DMS53 treated with DMSO at 0.1 percent for 48 hours (cell line): ENCODE measurements around the gene SMPD1.

ENCODE experiments used
- DNase-seq: peaks from one replicate; lab custom pipeline; 2025; ENCODE audit not compliant: unreplicated experiment; lab: John Stamatoyannopoulos, UW

SMPD1 gene

GRCh38 chr11:6389905-6390717 lies at the start of gene SMPD1:
Gene SMPD1, plus strand, starts transcription at chr11:6390474. Its CDS starts 125 bp downstream, at chr11:6390599.
- peak; percentile 91 for DNase-seq

- DNase-seq, result no peak
Observed at GRCh38 chr11:6345366-6345765, 44.9 kb upstream of the SMPD1 start.

GRCh38 chr11:6350043-6350442 lies 40.2 kb upstream of the SMPD1 start:
- DNase-seq, result peak; percentile 55

- DNase-seq, result no peak
Observed at GRCh38 chr11:6350486-6350885, 39.8 kb upstream of the SMPD1 start.

- no peak for DNase-seq
Observed at GRCh38 chr11:6351782-6352382, 38.4 kb upstream of the SMPD1 start.

- peak; percentile 96 for DNase-seq
Observed at GRCh38 chr11:6353367-6353987, 36.8 kb upstream of the SMPD1 start.

GRCh38 chr11:6354651-6355485 lies 35.4 kb upstream of the SMPD1 start:
- peak; percentile 11 for DNase-seq

GRCh38 chr11:6356503-6357055 lies 33.7 kb upstream of the SMPD1 start:
- no peak for DNase-seq

GRCh38 chr11:6357222-6357621 lies 33.1 kb upstream of the SMPD1 start:
- no peak for DNase-seq

GRCh38 chr11:6360183-6360582 lies 30.1 kb upstream of the SMPD1 start:
- no peak for DNase-seq

GRCh38 chr11:6362185-6362872 lies 27.9 kb upstream of the SMPD1 start:
- DNase-seq, result no peak

- peak; percentile 91 for DNase-seq
Observed at GRCh38 chr11:6362873-6363678, 27.2 kb upstream of the SMPD1 start.

GRCh38 chr11:6365659-6366058 lies 24.6 kb upstream of the SMPD1 start:
- DNase-seq, result peak; percentile 50

- DNase-seq, result no peak
Observed at GRCh38 chr11:6371825-6372224, 18.4 kb upstream of the SMPD1 start.

GRCh38 chr11:6377902-6378639 lies 12.2 kb upstream of the SMPD1 start:
- DNase-seq, result no peak

- DNase-seq, result no peak
Observed at GRCh38 chr11:6378640-6378989, 11.7 kb upstream of the SMPD1 start.

- no peak for DNase-seq
Observed at GRCh38 chr11:6385046-6385777, 5.1 kb upstream of the SMPD1 start.
